Erythroblast (primary cell): Measurements from ENCODE around the gene TUT4.

ENCODE experiments used
- GATA1 ChIP-seq: IDR thresholded peaks from 2 replicates; pipeline ENCODE4 v1.6.1; 2011; ENCODE audit warnings: low read depth, mild to moderate bottlenecking, control low read depth, low read length, moderate library complexity
- POLR2A ChIP-seq: IDR thresholded peaks from 2 replicates; pipeline ENCODE4 v1.6.1; 2011; ENCODE audit warnings: mild to moderate bottlenecking, low read length

DNA sequence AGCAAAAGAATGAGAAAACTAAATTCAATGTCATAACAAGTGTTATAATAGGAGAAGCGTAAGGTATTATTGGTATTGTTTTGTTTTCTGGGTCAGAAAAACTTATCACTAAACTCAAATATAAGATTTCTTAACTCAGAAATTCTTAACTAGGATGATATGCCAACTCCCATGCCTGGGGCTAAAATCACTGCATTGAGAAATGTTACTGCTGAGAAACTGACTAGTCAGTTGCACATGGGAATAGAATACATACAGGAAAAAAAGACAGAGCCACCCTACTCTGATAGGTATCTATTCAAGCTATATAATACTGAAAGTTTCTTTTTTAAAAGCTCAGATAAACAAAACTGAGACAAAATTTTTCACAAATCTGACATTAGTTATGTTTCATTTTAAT is 92.2 kb downstream of the TUT4 start:
- TF ChIP-seq POLR2A = no peak
- TF ChIP-seq GATA1 = no peak
